HepG2 (cell line): ENCODE data around the gene TGFA. TPM values are rescaled to one million over a fixed set of nuclear protein-coding genes. Genes with fewer than 3 reads are reported as not detected.

Source experiments
- IKZF1 ChIP-seq: fragments of 450-650 bp; IDR thresholded peaks from 2 replicates; pipeline ENCODE4 v1.7.1; 2016
- ZBTB7B ChIP-seq: sonication (generic); formaldehyde crosslinking; IDR thresholded peaks from 2 replicates; pipeline ENCODE4 v1.4.0; 2020; ENCODE audit warnings: missing genetic modification reagents
- ZBTB8A ChIP-seq: sonication (generic); formaldehyde crosslinking; IDR thresholded peaks from 2 replicates; pipeline ENCODE4 v1.4.0; 2020; ENCODE audit warnings: mild to moderate bottlenecking, low read depth, missing genetic modification reagents, borderline replicate concordance
- ZNF326 ChIP-seq: sonication (generic); formaldehyde crosslinking; IDR thresholded peaks from 2 replicates; pipeline ENCODE4 v1.4.0; 2020; ENCODE audit warnings: missing genetic modification reagents, borderline replicate concordance
- ZNF484 ChIP-seq: sonication (generic); formaldehyde crosslinking; IDR thresholded peaks from 2 replicates; pipeline ENCODE4 v1.5.1; 2020; ENCODE audit warnings: mild to moderate bottlenecking, low read depth, missing genetic modification reagents, borderline replicate concordance
- ZNF530 ChIP-seq: sonication (generic); formaldehyde crosslinking; IDR thresholded peaks from 2 replicates; pipeline ENCODE4 v1.5.0; 2020; ENCODE audit warnings: low read depth, mild to moderate bottlenecking, missing genetic modification reagents
- polyA plus RNA-seq, 8 experiments: library from polyadenylated mRNA; depleted of rRNA in 3 of 8; stranded (reverse) in 7 of 8; unstranded in 1 of 8; fragments of >200 nt; fragmentation: Illumina TruSeq in 4 of 8; extraction: Trizol in 4 of 8; gene quantifications; 2 replicates each; pipeline versions ENCODE4 v1.2.1 to v1.2.3, GENCODE V29; 2011 to 2016; ENCODE audit warnings: low read depth in 4 of 8, missing spikeins in 1 of 8, mixed read lengths in 1 of 8; ENCODE audit not compliant: insufficient read depth in 1 of 8
- total RNA-seq, 5 experiments: library from RNA; depleted of rRNA; stranded (reverse); fragments of >200 nt; fragmentation: Illumina TruSeq; extraction: Trizol; gene quantifications; 2 replicates each; pipeline ENCODE4 v1.2.3, GENCODE V29; 2016; ENCODE audit warnings: low read depth in 1 of 5
- TF ChIP-seq, protein P1 (sequence below), 2 experiments: fragments of 450-650 bp in 1 of 2; sonication (generic) in 1 of 2; formaldehyde crosslinking in 1 of 2; IDR thresholded peaks; 2 replicates each; pipeline versions ENCODE4 v1.6.1 to v1.8.0; 2016 to 2022; ENCODE audit warnings: antibody characterized with exemption in 1 of 2, mild to moderate bottlenecking in 1 of 2, missing genetic modification reagents in 1 of 2
- TF ChIP-seq, protein P2 (sequence below), 2 experiments: sonication (generic) in 1 of 2; formaldehyde crosslinking in 1 of 2; IDR thresholded peaks; 2 replicates each; pipeline versions ENCODE4 v1.5.1 to v1.6.1; 2011 to 2020; ENCODE audit warnings: borderline replicate concordance in 1 of 2, low read depth in 1 of 2, low read length in 1 of 2, mild to moderate bottlenecking in 1 of 2, missing genetic modification reagents in 1 of 2, moderate library complexity in 1 of 2

TGFA gene
- total and polyA plus RNA-seq, 2 of the 13 experiments (the other 11 are each of a cell fraction or from before 2014, with no cell fraction given), result 7.8 to 15.3 TPM

DNA sequence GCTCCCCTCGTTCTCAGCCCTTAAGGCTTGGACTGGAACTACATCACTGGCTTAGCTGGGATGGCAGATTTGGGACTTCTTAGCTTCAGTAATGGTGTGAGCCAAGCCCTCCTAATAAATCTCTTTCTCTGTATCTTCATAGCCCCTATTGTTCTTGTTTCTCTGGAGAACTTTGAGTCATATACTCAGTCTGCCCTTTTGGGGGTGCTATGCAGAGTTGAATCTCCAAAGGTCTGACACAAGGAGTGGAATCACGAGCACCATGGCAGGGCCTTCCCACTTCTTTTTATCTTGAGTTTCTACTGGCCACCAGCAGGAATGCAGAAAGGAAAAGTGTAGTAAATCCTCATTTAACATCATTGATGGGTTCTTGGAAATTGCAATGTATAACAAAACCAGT, 13.3 kb upstream of the TGFA start (continued):
- TF ChIP-seq, protein P1, sequence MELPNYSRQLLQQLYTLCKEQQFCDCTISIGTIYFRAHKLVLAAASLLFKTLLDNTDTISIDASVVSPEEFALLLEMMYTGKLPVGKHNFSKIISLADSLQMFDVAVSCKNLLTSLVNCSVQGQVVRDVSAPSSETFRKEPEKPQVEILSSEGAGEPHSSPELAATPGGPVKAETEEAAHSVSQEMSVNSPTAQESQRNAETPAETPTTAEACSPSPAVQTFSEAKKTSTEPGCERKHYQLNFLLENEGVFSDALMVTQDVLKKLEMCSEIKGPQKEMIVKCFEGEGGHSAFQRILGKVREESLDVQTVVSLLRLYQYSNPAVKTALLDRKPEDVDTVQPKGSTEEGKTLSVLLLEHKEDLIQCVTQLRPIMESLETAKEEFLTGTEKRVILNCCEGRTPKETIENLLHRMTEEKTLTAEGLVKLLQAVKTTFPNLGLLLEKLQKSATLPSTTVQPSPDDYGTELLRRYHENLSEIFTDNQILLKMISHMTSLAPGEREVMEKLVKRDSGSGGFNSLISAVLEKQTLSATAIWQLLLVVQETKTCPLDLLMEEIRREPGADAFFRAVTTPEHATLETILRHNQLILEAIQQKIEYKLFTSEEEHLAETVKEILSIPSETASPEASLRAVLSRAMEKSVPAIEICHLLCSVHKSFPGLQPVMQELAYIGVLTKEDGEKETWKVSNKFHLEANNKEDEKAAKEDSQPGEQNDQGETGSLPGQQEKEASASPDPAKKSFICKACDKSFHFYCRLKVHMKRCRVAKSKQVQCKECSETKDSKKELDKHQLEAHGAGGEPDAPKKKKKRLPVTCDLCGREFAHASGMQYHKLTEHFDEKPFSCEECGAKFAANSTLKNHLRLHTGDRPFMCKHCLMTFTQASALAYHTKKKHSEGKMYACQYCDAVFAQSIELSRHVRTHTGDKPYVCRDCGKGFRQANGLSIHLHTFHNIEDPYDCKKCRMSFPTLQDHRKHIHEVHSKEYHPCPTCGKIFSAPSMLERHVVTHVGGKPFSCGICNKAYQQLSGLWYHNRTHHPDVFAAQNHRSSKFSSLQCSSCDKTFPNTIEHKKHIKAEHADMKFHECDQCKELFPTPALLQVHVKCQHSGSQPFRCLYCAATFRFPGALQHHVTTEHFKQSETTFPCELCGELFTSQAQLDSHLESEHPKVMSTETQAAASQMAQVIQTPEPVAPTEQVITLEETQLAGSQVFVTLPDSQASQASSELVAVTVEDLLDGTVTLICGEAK (IDR thresholded peaks at IDR 0.05), result no peak
- TF ChIP-seq, protein P1 (CRISPR knock-in tag; IDR thresholded peaks at IDR 0.05), result no peak
- no peak for TF ChIP-seq IKZF1
- no peak for TF ChIP-seq ZNF484 (CRISPR knock-in tag)
- no peak for TF ChIP-seq ZBTB7B
- TF ChIP-seq ZBTB8A (CRISPR knock-in tag), result no peak
- TF ChIP-seq, protein P2, sequence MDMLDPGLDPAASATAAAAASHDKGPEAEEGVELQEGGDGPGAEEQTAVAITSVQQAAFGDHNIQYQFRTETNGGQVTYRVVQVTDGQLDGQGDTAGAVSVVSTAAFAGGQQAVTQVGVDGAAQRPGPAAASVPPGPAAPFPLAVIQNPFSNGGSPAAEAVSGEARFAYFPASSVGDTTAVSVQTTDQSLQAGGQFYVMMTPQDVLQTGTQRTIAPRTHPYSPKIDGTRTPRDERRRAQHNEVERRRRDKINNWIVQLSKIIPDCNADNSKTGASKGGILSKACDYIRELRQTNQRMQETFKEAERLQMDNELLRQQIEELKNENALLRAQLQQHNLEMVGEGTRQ (IDR thresholded peaks at IDR 0.05; ENCODE audit: low read depth, low read length), result no peak
- TF ChIP-seq, protein P2 (CRISPR knock-in tag; IDR thresholded peaks at IDR 0.05; ENCODE audit: borderline replicate concordance), result no peak
- no peak for TF ChIP-seq ZNF326 (CRISPR knock-in tag)
- TF ChIP-seq ZNF530 (CRISPR knock-in tag), result no peak
